ENCODE measurements around the gene EPHB1. TPM values are rescaled to one million over a fixed set of nuclear protein-coding genes. Genes with fewer than 3 reads are reported as not detected.

Gene EPHB1
- total and polyA plus RNA-seq, 2 donors (not counting 3 experiments of a cell fraction or from before 2014, with no cell fraction given), result 1.3 to 5.2 TPM

GRCh38 chr3:135082706-135083105 is 287.6 kb downstream of the EPHB1 start:
- FAIRE-seq, result no peak
- Histone ChIP-seq H3K9me3 (replicated peaks; ENCODE audit: control insufficient read depth, insufficient read depth, low read length) (no peaks in the 10 kb centered on the region), H4K20me1 (replicated peaks; ENCODE audit: control insufficient read depth, extremely low read depth, insufficient read depth, low read length) (no peaks in the 10 kb centered on the region), H3K9ac (replicated peaks; ENCODE audit: extremely low read depth, insufficient read depth, low read length) (no peak overlapping the region), H3K9me1 (replicated peaks; ENCODE audit: control insufficient read depth, extremely low read depth, insufficient read depth, low read length) (no peaks in the 10 kb centered on the region), H3K36me3 (ENCODE audit: control insufficient read depth in 2 of 2, extremely low read depth in 1 of 2, insufficient read depth in 2 of 2, low read length in 2 of 2) (no peaks in the 10 kb centered on the region), H3K4me3 (replicated peaks in 1 of 3; ENCODE audit: insufficient read depth in 1 of 3, low read depth in 1 of 3, low read length in 3 of 3) (no peak overlapping the region), H3K27me3 (ENCODE audit: control insufficient read depth in 2 of 2, insufficient read depth in 2 of 2, low read length in 2 of 2) (no peaks in the 10 kb centered on the region), H3K79me2 (ENCODE audit: control insufficient read depth, insufficient read depth, low read length) (no peaks in the 10 kb centered on the region), H3K4me1 (ENCODE audit: control insufficient read depth, extremely low read depth, insufficient read depth, low read length) (no peaks in the 10 kb centered on the region), H3K27ac (ENCODE audit: insufficient read depth, low read depth, low read length) (no peak overlapping the region), H3K4me2 (ENCODE audit: insufficient read depth, low read length) (no peak overlapping the region), H2AFZ (ENCODE audit: low read depth, low read length) (no peak overlapping the region)
- DNase-seq (ENCODE audit: low read depth, low spot score), result no peak
- no TSS peak for BruUV-seq (replicated peaks)
- dilution Hi-C loops (cut with MboI; ENCODE audit: extremely low pct_ligation_motif_present, low sequenced_read_pairs), result no loop called here
- CTCF ChIA-PET, result no interaction called here
- intact Hi-C loops (cut with micrococcal nuclease), result no loop called here
- POLR2A ChIA-PET, result no interaction called here
- TF ChIP-seq GATA2 (IDR thresholded peaks at IDR 0.05; ENCODE audit: insufficient read depth, insufficient read length, low read depth, low read length) (no peak), EZH2 (IDR thresholded peaks at IDR 0.05; ENCODE audit: borderline replicate concordance, low read depth, low read length, severe bottlenecking) (no peak), JUN (IDR thresholded peaks at IDR 0.05; ENCODE audit: borderline replicate concordance, insufficient read depth, insufficient read length, low read depth) (no peak), POLR2AphosphoS5 (IDR thresholded peaks at IDR 0.05; ENCODE audit: insufficient read depth, low read depth, low read length) (no peak), MYC (IDR thresholded peaks at IDR 0.05; ENCODE audit: low read depth, low read length) (no peak), FOS (IDR thresholded peaks at IDR 0.05; ENCODE audit: borderline replicate concordance, insufficient read depth, low read length) (no peak), POLR2A (IDR thresholded peaks at IDR 0.05; ENCODE audit: low read depth, low read length) (no peak)
- TF ChIP-seq, protein P1, sequence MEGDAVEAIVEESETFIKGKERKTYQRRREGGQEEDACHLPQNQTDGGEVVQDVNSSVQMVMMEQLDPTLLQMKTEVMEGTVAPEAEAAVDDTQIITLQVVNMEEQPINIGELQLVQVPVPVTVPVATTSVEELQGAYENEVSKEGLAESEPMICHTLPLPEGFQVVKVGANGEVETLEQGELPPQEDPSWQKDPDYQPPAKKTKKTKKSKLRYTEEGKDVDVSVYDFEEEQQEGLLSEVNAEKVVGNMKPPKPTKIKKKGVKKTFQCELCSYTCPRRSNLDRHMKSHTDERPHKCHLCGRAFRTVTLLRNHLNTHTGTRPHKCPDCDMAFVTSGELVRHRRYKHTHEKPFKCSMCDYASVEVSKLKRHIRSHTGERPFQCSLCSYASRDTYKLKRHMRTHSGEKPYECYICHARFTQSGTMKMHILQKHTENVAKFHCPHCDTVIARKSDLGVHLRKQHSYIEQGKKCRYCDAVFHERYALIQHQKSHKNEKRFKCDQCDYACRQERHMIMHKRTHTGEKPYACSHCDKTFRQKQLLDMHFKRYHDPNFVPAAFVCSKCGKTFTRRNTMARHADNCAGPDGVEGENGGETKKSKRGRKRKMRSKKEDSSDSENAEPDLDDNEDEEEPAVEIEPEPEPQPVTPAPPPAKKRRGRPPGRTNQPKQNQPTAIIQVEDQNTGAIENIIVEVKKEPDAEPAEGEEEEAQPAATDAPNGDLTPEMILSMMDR (IDR thresholded peaks at IDR 0.05; ENCODE audit: extremely low read depth in 1 of 2, insufficient read depth in 1 of 2, low read depth in 1 of 2, low read length in 2 of 2), result no peak
- TF ChIP-seq, protein P2, sequence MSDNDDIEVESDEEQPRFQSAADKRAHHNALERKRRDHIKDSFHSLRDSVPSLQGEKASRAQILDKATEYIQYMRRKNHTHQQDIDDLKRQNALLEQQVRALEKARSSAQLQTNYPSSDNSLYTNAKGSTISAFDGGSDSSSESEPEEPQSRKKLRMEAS (IDR thresholded peaks at IDR 0.05; ENCODE audit: insufficient read depth, insufficient read length), result no peak
